Left ventricle myocardium inferior (tissue), 1 donor: Measurements from ENCODE around the gene PARP1. TPM values are rescaled to one million over a fixed set of nuclear protein-coding genes. Genes with fewer than 3 reads are reported as not detected.

ENCODE experiments used
- DNase-seq: peaks from one replicate; pipeline ENCODE4 v3.0.0-alpha.2; 2020
- H3K27ac ChIP-seq: fragments of 200-600 bp; replicated peaks from 2 replicates; pipeline ENCODE4 v1.8.0; 2021
- H3K27me3 ChIP-seq: fragments of 200-600 bp; 2 replicates; pipeline ENCODE4 v1.8.0; 2021; ENCODE audit warnings: low read depth
- H3K36me3 ChIP-seq: fragments of 200-600 bp; 2 replicates; pipeline ENCODE4 v1.8.0; 2021
- H3K4me1 ChIP-seq: fragments of 200-600 bp; 2 replicates; pipeline ENCODE4 v1.8.0; 2021
- H3K4me3 ChIP-seq: fragments of 200-600 bp; 2 replicates; pipeline ENCODE4 v1.8.0; 2021; ENCODE audit warnings: mild to moderate bottlenecking, moderate library complexity
- H3K9me3 ChIP-seq: fragments of 200-600 bp; replicated peaks from 2 replicates; pipeline ENCODE4 v1.8.0; 2021
- intact Hi-C: fragments of 100-400 bp; cut with micrococcal nuclease; formaldehyde crosslinking; loops from one replicate; pipeline ENCODE4 v1.11.0; 2022
- total RNA-seq: library from RNA; stranded (reverse); fragmentation: NEBNext Ultra II Directional; extraction: Animal tissue kit (Norgen Biotek cat#: 25700); gene quantifications from one replicate; pipeline ENCODE4 v1.2.1, GENCODE V29; 2021
- TF ChIP-seq, protein P1 (sequence below): fragments of 200-600 bp; IDR thresholded peaks from 2 replicates; pipeline ENCODE4 v1.8.0; 2021; ENCODE audit warnings: antibody characterized with exemption, mild to moderate bottlenecking, borderline replicate concordance
- donor health status: DM: no; HTN: yes; CAD: no; lungs with severe emphysema.

The PARP1 gene
- total RNA-seq, 1 donor from 2014 or later: 138 TPM

DNA sequence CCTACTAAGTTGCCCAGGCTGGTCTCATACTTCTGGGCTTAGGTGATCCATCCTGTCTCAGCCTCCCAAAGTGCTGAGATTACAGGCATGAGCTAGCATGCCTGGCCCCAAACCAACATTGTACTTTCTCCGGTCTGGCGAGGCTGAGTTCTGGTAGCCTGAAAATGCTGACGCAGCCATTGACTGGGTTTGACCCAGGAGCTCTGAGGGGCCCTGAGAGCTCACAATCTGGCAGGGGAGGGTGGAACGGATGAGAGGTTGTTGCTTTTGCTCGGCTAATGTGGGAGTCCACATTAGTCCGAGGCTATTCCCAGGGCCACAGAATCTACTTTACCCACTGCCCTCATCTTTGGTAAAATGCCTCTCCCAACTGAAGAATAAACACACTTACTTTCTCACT is 35.1 kb upstream of the PARP1 start:
- no peak for DNase-seq
- TF ChIP-seq, protein P1, sequence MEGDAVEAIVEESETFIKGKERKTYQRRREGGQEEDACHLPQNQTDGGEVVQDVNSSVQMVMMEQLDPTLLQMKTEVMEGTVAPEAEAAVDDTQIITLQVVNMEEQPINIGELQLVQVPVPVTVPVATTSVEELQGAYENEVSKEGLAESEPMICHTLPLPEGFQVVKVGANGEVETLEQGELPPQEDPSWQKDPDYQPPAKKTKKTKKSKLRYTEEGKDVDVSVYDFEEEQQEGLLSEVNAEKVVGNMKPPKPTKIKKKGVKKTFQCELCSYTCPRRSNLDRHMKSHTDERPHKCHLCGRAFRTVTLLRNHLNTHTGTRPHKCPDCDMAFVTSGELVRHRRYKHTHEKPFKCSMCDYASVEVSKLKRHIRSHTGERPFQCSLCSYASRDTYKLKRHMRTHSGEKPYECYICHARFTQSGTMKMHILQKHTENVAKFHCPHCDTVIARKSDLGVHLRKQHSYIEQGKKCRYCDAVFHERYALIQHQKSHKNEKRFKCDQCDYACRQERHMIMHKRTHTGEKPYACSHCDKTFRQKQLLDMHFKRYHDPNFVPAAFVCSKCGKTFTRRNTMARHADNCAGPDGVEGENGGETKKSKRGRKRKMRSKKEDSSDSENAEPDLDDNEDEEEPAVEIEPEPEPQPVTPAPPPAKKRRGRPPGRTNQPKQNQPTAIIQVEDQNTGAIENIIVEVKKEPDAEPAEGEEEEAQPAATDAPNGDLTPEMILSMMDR: no peak
- H3K9me3 ChIP-seq: no peaks in the 10 kb centered on the region
- H3K27me3 ChIP-seq: peaks cover 45% of the 10 kb centered on the region
- no peak overlapping the region for H3K4me3 ChIP-seq
- H3K4me1 ChIP-seq: no peaks in the 10 kb centered on the region
- intact Hi-C loops: no loop called here
- H3K36me3 ChIP-seq: no peaks in the 10 kb centered on the region
- H3K27ac ChIP-seq: no peak overlapping the region

DNA sequence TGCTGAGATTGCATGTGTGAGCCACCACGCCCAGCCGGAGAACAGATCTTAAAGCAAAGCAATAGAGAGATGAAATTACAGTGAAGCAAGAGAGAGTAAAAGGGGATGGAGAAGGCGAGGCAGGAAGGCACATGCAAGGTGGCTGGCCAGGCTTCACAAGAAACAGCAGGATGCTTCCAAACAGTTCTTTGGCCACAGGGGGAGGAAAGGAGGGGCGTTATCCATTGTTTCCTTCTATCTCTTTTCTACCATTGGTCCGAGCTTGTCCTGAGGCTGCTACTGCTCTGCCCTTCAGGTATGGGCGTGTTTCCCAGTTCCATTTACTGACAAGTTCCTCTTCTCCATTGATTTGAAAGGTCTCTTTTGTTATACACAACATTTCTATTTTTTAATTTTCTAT is 33.7 kb upstream of the PARP1 start:
- no peak for DNase-seq
- no peaks in the 10 kb centered on the region for H3K9me3 ChIP-seq
- TF ChIP-seq, protein P1: no peak
- H3K27me3 ChIP-seq: peaks cover 55% of the 10 kb centered on the region
- intact Hi-C loops: no loop called here
- H3K36me3 ChIP-seq: no peaks in the 10 kb centered on the region
- H3K4me1 ChIP-seq: no peaks in the 10 kb centered on the region
- H3K4me3 ChIP-seq: no peak overlapping the region
- H3K27ac ChIP-seq: no peak overlapping the region

DNA sequence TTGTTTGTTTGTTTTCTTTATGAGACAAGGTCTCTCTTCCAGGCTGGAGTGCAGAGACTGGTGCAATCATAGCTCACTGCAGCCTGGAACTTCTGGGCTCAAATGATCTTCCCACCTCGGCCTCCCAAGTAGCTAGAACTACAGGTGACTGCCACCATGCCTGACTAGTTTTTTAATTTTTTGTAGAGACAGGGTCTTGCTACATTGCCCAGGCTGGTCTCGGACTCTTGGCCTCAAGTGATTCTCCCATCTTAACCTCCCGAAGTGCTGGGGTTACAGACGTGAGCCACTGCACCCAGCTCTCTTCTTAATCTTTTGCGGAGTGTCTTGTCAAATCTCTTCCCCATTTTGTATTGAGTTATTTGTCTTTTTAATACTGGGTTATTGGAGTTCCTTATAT is 32.6 kb upstream of the PARP1 start:
- no peaks in the 10 kb centered on the region for H3K36me3 ChIP-seq
- H3K4me3 ChIP-seq: no peak overlapping the region
- H3K27me3 ChIP-seq: peaks cover 56% of the 10 kb centered on the region
- TF ChIP-seq, protein P1: no peak
- DNase-seq: no peak
- H3K27ac ChIP-seq: no peak overlapping the region
- H3K4me1 ChIP-seq: no peaks in the 10 kb centered on the region
- intact Hi-C loops: no loop called here
- no peaks in the 10 kb centered on the region for H3K9me3 ChIP-seq

DNA sequence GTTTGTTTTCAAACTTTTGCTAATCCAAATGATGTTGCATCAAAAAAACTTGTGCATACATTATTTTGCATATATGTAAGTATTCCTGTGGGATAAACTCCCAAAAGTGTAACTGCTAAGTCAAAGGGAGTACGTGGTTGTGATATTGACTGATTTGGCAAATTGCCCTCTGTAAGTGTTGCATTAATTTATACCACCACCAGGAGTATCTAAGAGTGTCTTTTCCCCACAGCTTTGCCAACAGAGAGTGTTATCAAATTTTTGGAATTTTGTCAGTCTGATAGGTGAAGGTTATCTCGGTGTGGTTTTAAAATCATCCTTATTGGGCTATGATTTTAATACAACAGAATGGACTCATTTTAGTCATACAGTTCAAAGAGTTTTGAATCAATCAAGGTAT is 30.1 kb upstream of the PARP1 start:
- no peak overlapping the region for H3K4me3 ChIP-seq
- H3K4me1 ChIP-seq: no peaks in the 10 kb centered on the region
- no peaks in the 10 kb centered on the region for H3K9me3 ChIP-seq
- TF ChIP-seq, protein P1: peak; percentile 30
- intact Hi-C loops: no loop called here
- H3K27me3 ChIP-seq: peaks cover 46% of the 10 kb centered on the region
- H3K27ac ChIP-seq: no peak overlapping the region
- DNase-seq: no peak
- no peaks in the 10 kb centered on the region for H3K36me3 ChIP-seq

DNA sequence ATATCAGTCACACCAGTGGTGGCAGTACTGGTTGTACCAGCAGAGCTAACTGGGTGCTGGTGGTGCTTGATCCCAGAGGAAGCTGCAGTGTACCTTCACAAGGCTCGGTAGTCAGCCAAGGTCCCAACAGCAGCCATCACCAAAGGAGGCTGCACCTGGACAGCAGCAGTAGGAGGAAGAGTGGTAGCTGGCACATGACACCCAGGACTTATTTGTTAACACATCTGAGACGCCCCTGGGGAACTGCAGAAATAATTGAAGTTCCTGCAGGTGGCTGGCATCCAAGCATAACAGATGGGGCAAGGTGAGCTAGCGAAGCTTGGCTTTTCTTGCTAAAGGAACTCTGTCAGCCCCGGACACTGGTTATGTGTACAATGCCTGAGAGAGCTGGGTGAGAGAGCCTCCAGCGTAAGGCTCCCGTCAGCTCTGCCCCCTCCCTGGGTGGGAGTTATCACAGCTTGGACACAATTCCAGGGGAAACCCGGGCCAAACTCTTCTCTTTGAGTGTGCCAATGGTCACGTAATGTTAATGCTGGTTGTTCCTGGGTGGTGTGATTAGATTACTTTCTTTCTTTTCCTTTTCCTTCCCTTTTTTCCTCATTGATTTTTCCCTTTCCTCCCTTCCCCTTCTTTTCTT is 29.1 kb upstream of the PARP1 start:
- TF ChIP-seq, protein P1: no peak
- no peaks in the 10 kb centered on the region for H3K4me1 ChIP-seq
- no peak for DNase-seq
- intact Hi-C loops: no loop called here
- no peaks in the 10 kb centered on the region for H3K9me3 ChIP-seq
- no peak overlapping the region for H3K27ac ChIP-seq
- H3K36me3 ChIP-seq: no peaks in the 10 kb centered on the region
- H3K4me3 ChIP-seq: no peak overlapping the region
- peaks cover 43% of the 10 kb centered on the region for H3K27me3 ChIP-seq
